ENCODE data around the gene CD247.
A peak's percentile ranks its signal among the peaks of the same experiment; 100 is the strongest.

The CD247 gene

DNA sequence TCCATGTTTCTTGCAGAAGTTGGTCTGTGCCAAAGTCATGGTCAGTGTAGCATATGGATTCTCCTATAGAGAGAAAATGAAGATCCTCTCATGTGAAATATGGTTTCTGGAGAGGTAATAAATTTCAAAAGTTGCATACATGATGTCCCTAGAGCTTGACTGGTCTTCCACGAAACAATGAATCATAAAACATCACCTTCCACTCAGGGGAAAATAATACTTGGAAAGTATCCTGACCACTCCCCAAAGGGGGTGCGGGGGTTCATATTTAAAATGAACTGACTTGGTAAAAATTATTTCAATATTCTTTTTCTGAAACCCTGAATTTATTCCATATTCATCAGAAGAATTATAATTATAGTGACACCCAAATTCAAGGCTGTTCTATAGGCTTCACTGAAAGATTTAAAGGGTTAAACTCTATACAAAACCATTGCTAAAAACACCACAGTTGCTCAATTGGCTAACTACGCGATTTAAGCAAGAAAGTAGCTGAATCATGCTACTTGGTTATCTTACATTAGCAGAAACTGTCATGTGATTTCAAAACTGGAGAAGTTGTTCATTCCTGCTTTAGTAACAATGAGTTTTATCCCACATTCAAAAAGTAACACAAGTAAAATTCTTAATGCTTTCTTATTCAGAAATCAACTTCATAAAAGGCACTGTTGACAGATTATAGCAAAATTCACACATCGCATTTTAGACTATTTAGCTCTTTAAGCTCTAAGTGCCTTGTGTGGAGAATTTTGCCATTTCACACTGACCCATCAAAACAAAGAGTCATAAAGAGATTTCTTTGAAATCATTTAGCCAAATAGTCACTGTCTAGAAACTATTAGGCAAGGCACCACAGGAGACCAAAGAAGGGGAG, 30.0 kb upstream of the CD247 start:
- no peaks in the 10 kb centered on the region for H3K9me3 Mint-ChIP-seq
- H3K4me1 Mint-ChIP-seq, result peaks cover 11% of the 10 kb centered on the region
- ATAC-seq (ENCODE audit: low read depth) (no peak), DNase-seq (ENCODE audit: low spot score in 2 of 2) (no peak)
- no peak overlapping the region for H3K4me3 Mint-ChIP-seq
- peaks cover 15% of the 10 kb centered on the region for H3K36me3 Mint-ChIP-seq
- no peaks in the 10 kb centered on the region for H3K27me3 Mint-ChIP-seq
- no peak overlapping the region for H3K27ac Mint-ChIP-seq

GRCh38 chr1:167546935-167547334, 28.6 kb upstream of the CD247 start:
- H3K4me1 Mint-ChIP-seq, result peaks cover 6% of the 10 kb centered on the region
- DNase-seq (ENCODE audit: low spot score in 2 of 2) (no peak), ATAC-seq (ENCODE audit: low read depth) (no peak)
- H3K4me3 Mint-ChIP-seq, result no peak overlapping the region
- no peak overlapping the region for H3K27ac Mint-ChIP-seq
- H3K9me3 Mint-ChIP-seq, result no peaks in the 10 kb centered on the region
- peaks cover 15% of the 10 kb centered on the region for H3K36me3 Mint-ChIP-seq
- no peaks in the 10 kb centered on the region for H3K27me3 Mint-ChIP-seq

DNA sequence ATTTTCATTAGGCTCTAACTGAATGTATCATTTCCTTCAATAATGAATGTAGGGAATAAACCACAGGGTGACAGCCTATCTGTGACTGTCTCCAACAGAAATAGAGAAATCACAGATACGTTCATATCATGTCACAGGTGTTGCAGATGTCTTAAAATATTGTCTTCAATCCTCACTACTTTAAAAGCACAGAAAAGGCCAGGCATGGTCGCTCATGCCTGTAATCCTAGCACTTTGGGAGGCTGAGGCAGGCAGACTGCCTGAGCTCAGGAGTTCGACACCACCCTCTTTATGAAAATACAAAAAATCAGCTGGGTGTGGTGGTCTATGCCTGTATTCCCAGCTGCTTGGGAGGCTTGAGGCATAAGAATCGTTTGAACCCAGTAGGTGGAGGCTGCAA, 27.0 kb upstream of the CD247 start:
- Mint-ChIP-seq H3K4me1 (peaks cover 2% of the 10 kb centered on the region), H3K9me3 (no peaks in the 10 kb centered on the region), H3K27ac (no peak overlapping the region), H3K4me3 (no peak overlapping the region), H3K27me3 (no peaks in the 10 kb centered on the region), H3K36me3 (peaks cover 15% of the 10 kb centered on the region)
- ATAC-seq (ENCODE audit: low read depth), result no peak
- no peak for DNase-seq (ENCODE audit: low spot score in 2 of 2)

DNA sequence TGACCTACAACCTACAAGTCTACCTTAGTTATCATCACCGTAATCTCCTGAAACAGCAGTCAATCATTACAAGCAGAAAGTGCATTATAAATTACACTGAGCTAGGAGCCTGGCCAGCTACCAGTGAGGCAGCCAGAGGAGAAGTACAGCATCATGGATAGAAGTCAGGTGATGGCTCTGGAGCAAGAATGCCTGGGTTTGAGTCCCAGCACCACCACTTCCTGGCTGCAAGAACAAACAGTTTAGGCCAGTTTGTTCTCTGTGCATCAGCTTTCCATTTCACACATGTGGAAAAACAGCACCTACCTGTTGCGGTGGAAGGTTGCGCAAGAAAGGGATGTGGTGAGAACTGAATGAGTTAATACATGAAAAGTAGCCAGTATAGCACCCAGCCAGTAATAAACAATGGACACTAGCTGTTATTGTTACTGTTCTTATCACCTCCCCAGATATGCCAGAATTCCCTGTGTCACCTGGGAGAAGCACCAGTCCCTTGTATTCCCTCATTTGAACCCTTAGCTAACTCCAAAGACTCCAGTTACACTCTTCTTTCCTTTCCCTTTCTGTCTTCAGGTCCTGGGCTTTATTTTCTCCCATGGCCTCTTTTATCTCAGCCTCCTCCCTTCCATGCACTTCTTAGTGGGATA, 26.2 kb upstream of the CD247 start:
- peaks cover 15% of the 10 kb centered on the region for H3K36me3 Mint-ChIP-seq
- DNase-seq (ENCODE audit: low spot score in 2 of 2) (no peak), ATAC-seq (ENCODE audit: low read depth) (no peak)
- no peaks in the 10 kb centered on the region for H3K27me3 Mint-ChIP-seq
- peaks cover 3% of the 10 kb centered on the region for H3K4me1 Mint-ChIP-seq
- H3K27ac Mint-ChIP-seq, result peak overlapping the region; percentile 65
- H3K9me3 Mint-ChIP-seq, result no peaks in the 10 kb centered on the region
- no peak overlapping the region for H3K4me3 Mint-ChIP-seq

DNA sequence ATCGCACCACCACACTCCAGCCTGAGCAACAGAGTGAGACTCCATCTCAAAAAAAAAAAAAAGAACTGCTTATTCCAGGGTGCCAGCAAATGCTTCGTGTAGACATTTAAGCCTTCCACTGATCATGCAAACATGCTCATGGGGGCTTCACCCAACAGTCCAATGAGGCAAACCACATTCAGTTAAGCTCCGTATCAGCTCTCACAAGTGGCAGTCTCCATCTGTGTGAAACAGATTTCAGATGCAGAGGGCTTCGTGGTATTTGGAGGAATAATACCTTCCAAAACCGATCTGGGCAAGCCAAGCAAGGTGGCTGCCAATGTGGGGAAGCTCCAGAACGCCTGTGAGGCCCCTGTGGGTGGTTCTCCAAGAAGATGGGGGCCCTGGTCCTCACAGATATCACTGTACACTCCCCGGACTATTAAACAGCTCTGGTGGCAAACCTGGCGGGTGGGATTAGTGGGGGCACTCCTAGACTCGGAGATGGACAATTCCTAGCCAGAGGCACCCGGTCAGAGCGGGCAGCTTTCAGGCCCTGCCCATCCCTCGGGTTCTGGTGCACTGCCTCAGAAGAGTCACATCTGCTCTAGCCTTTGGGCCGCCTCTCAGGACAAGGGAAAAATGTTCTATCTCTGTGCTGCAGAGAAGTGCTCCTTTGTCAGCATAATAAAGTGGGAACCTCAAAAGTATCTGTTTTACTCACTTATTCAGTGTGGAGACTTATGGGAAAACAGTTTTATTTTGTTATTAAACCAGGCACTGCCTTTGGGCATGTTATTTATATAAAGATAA, 25.1 kb upstream of the CD247 start:
- Mint-ChIP-seq H3K27me3 (no peaks in the 10 kb centered on the region), H3K4me1 (peaks cover 8% of the 10 kb centered on the region), H3K36me3 (peaks cover 15% of the 10 kb centered on the region), H3K4me3 (no peak overlapping the region), H3K9me3 (no peaks in the 10 kb centered on the region), H3K27ac (no peak overlapping the region)
- DNase-seq (ENCODE audit: low spot score in 2 of 2) (no peak), ATAC-seq (ENCODE audit: low read depth) (no peak)

GRCh38 chr1:167542109-167543032, 24.0 kb upstream of the CD247 start:
- Mint-ChIP-seq H3K27me3 (no peaks in the 10 kb centered on the region), H3K9me3 (no peaks in the 10 kb centered on the region), H3K27ac (no peak overlapping the region), H3K36me3 (peaks cover 11% of the 10 kb centered on the region), H3K4me3 (no peak overlapping the region), H3K4me1 (peaks cover 8% of the 10 kb centered on the region)
- no peak for DNase-seq (ENCODE audit: low spot score in 2 of 2)
- ATAC-seq (ENCODE audit: low read depth), result no peak

DNA sequence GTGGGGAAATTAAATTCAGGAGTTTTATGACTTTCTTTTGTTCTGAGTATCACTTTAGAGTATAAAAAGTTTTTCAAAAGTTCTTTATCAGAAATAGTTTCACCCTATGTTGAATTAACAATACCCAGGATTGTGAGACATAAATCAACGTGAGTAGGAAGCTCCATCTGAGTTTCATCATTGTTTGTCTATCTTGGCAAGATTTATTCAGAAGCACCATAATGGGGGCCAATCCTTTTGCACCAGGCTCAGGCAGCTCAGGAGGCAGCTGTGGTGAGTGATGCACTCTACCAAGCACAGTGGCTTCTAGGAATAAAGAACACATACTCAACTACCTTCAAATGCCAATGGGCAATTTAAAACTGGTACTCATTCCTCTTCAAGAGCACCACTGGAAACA, 23.3 kb upstream of the CD247 start:
- no peak for ATAC-seq (ENCODE audit: low read depth)
- H3K4me1 Mint-ChIP-seq, result peaks cover 8% of the 10 kb centered on the region
- peaks cover 6% of the 10 kb centered on the region for H3K36me3 Mint-ChIP-seq
- DNase-seq (ENCODE audit: low spot score in 2 of 2), result no peak
- no peaks in the 10 kb centered on the region for H3K9me3 Mint-ChIP-seq
- H3K4me3 Mint-ChIP-seq, result no peak overlapping the region
- H3K27me3 Mint-ChIP-seq, result no peaks in the 10 kb centered on the region
- no peak overlapping the region for H3K27ac Mint-ChIP-seq

DNA sequence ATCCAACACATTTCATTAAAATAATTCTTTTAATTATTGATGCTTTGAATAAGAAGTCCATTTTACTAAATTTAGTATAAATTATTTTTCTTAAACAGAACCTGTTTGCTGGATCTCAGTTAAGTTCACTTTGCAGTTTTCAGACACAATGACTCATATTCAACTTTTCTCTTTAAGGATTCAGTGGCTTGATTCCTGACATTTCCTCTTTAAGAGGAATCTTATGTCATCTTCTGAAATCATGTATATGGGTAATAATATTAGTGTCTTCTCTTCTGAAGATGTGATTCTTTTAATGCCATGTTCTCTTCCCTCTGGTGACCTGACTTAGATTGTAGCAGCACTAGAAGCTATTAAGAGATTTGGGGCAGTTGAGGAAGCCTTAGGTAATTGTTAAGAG, 22.7 kb upstream of the CD247 start:
- H3K27me3 Mint-ChIP-seq, result no peaks in the 10 kb centered on the region
- peaks cover 8% of the 10 kb centered on the region for H3K4me1 Mint-ChIP-seq
- ATAC-seq (ENCODE audit: low read depth) (no peak), DNase-seq (ENCODE audit: low spot score in 2 of 2) (no peak)
- peaks cover 6% of the 10 kb centered on the region for H3K36me3 Mint-ChIP-seq
- H3K4me3 Mint-ChIP-seq, result no peak overlapping the region
- no peaks in the 10 kb centered on the region for H3K9me3 Mint-ChIP-seq
- H3K27ac Mint-ChIP-seq, result no peak overlapping the region

DNA sequence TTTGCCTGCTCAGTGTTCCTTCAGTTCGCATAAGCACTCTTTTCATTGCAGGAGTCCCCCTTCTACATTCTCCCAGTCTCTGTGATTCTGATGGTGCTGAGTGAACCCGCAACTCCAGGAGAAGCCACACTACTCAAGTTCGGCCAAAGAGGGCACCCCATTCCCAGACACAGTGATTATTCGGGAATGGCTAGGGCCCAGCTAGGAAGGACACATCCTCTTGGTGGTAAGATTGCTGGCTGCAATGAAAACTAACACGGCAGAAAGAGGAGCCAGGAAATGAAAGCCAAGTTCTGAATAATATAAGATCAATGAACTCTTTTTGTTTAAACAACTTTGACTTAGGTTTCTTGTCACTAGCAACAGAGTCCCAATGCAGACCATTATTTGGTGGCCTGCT, 20.3 kb upstream of the CD247 start:
- no peaks in the 10 kb centered on the region for H3K27me3 Mint-ChIP-seq
- peaks cover 2% of the 10 kb centered on the region for H3K36me3 Mint-ChIP-seq
- DNase-seq (ENCODE audit: low spot score in 2 of 2), result no peak
- no peak overlapping the region for H3K27ac Mint-ChIP-seq
- no peak for ATAC-seq (ENCODE audit: low read depth)
- no peak overlapping the region for H3K4me3 Mint-ChIP-seq
- H3K4me1 Mint-ChIP-seq, result peaks cover 8% of the 10 kb centered on the region
- no peaks in the 10 kb centered on the region for H3K9me3 Mint-ChIP-seq

GRCh38 chr1:167533851-167534300, 15.5 kb upstream of the CD247 start:
- peak; percentile 58 to 63 for DNase-seq (ENCODE audit: low spot score in 2 of 2)
- peak; percentile 69 for ATAC-seq (ENCODE audit: low read depth)
- peaks cover under 1% of the 10 kb centered on the region for H3K4me1 Mint-ChIP-seq
- H3K27ac Mint-ChIP-seq, result no peak overlapping the region
- peaks cover 2% of the 10 kb centered on the region for H3K36me3 Mint-ChIP-seq
- H3K9me3 Mint-ChIP-seq, result no peaks in the 10 kb centered on the region
- no peak overlapping the region for H3K4me3 Mint-ChIP-seq
- H3K27me3 Mint-ChIP-seq, result no peaks in the 10 kb centered on the region

- Mint-ChIP-seq H3K27me3 (no peaks in the 10 kb centered on the region), H3K27ac (no peak overlapping the region), H3K9me3 (no peaks in the 10 kb centered on the region), H3K4me3 (no peak overlapping the region), H3K36me3 (peaks cover 2% of the 10 kb centered on the region), H3K4me1 (no peaks in the 10 kb centered on the region)
- DNase-seq (ENCODE audit: low spot score in 2 of 2), result no peak
- no peak for ATAC-seq (ENCODE audit: low read depth)
Measured at GRCh38 chr1:167532964-167533824, 14.9 kb upstream of the CD247 start.

GRCh38 chr1:167532375-167532774, 14.0 kb upstream of the CD247 start:
- peaks cover 2% of the 10 kb centered on the region for H3K36me3 Mint-ChIP-seq
- H3K4me1 Mint-ChIP-seq, result no peaks in the 10 kb centered on the region
- ATAC-seq (ENCODE audit: low read depth) (no peak), DNase-seq (ENCODE audit: low spot score in 2 of 2) (no peak)
- no peaks in the 10 kb centered on the region for H3K9me3 Mint-ChIP-seq
- H3K4me3 Mint-ChIP-seq, result no peak overlapping the region
- H3K27ac Mint-ChIP-seq, result no peak overlapping the region
- no peaks in the 10 kb centered on the region for H3K27me3 Mint-ChIP-seq

Measured in memory B cell (primary cell).